Activated CD4-positive, alpha-beta memory T cell treated with anti-CD3 and anti-CD28 coated beads for 36 hours (primary cell): Measurements from ENCODE around the gene OR51B4. TPM values are rescaled to one million over a fixed set of nuclear protein-coding genes. Genes with fewer than 3 reads are reported as not detected.
"Not testable (repeated sequence)": the region's sequence is repeated elsewhere in the genome, so short reads cannot be mapped to it uniquely, and the experiment has no call there.

Source experiments
- CTCF ChIA-PET: fragments of 350-600 bp; sonication (Branson Sonifier 250); formaldehyde crosslinking; loops from one replicate; lab custom pipeline; 2021; ENCODE audit warnings: antibody characterized with exemption, inconsistent platforms; lab: Charles Lee
- POLR2A ChIA-PET: fragments of 350-600 bp; sonication (Branson Sonifier 250); formaldehyde crosslinking; loops from one replicate; lab custom pipeline; 2021; ENCODE audit warnings: antibody characterized with exemption; lab: Charles Lee
- DNase-seq: peaks from one replicate; pipeline ENCODE4 v3.0.0-alpha.2; 2020
- H3K27ac Mint-ChIP-seq: one replicate; pipeline ENCODE4 v1.8.0; 2021; ENCODE audit warnings: mixed read lengths
- H3K27me3 Mint-ChIP-seq: one replicate; pipeline ENCODE4 v1.8.0; 2021; ENCODE audit warnings: mixed read lengths
- H3K36me3 Mint-ChIP-seq: one replicate; pipeline ENCODE4 v1.8.0; 2021; ENCODE audit warnings: mixed read lengths
- H3K4me1 Mint-ChIP-seq: one replicate; pipeline ENCODE4 v1.8.0; 2021; ENCODE audit warnings: low read depth, mixed read lengths
- H3K4me3 Mint-ChIP-seq: one replicate; pipeline ENCODE4 v1.8.0; 2021; ENCODE audit warnings: mild to moderate bottlenecking, mixed read lengths
- H3K9me3 Mint-ChIP-seq: one replicate; pipeline ENCODE4 v1.8.0; 2021; ENCODE audit warnings: mixed read lengths
- intact Hi-C: fragments of 100-400 bp; cut with micrococcal nuclease; formaldehyde crosslinking; loops from one replicate; pipeline ENCODE4 v1.15.1; 2023
- total RNA-seq, 2 experiments: library from RNA; stranded (reverse); gene quantifications; one replicate each; pipeline ENCODE4 v1.2.3, GENCODE V29; 2021

OR51B4 gene
- total RNA-seq, 2 experiments from 2014 or later = not detected

GRCh38 chr11:5254646-5255413 is 46.9 kb downstream of the OR51B4 start, which contains the start of gene HBG2:
TSS of gene HBG2 (minus strand) at chr11:5254781. CDS start at chr11:5254728, 53 bp downstream.
- DNase-seq, H3K4me3 Mint-ChIP-seq, POLR2A ChIA-PET, H3K36me3 Mint-ChIP-seq, H3K27ac Mint-ChIP-seq, H3K9me3 Mint-ChIP-seq, H3K4me1 Mint-ChIP-seq, H3K27me3 Mint-ChIP-seq, CTCF ChIA-PET, intact Hi-C loops: not testable (repeated sequence)

GRCh38 chr11:5254023-5254422 is 47.7 kb downstream of the OR51B4 start:
- H3K27ac Mint-ChIP-seq, H3K36me3 Mint-ChIP-seq, H3K4me1 Mint-ChIP-seq, H3K4me3 Mint-ChIP-seq, H3K27me3 Mint-ChIP-seq, intact Hi-C loops, H3K9me3 Mint-ChIP-seq, DNase-seq, POLR2A ChIA-PET, CTCF ChIA-PET: not testable (repeated sequence)

DNA sequence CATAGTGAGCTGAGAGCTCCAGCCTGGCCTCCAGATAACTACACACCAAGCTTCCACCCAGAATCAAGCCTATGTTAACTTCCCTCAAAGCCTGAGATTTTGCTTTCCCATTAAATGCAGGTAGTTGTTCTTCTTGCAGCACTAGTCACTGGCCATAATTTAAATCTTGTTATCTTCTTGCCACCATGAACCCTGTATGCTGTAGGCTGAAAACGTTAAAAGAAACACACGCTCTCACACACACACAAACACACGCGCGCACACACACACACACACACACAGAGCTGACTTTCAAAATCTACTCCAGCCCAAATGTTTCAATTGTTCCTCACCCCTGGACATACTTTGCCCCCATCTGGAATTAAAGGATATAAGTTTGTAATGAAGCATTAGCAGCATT is 48.3 kb downstream of the OR51B4 start:
- POLR2A ChIA-PET, H3K9me3 Mint-ChIP-seq, H3K27ac Mint-ChIP-seq, H3K4me1 Mint-ChIP-seq, intact Hi-C loops, H3K36me3 Mint-ChIP-seq, H3K4me3 Mint-ChIP-seq, DNase-seq, H3K27me3 Mint-ChIP-seq, CTCF ChIA-PET: not testable (repeated sequence)

GRCh38 chr11:5252919-5253265 is 48.9 kb downstream of the OR51B4 start:
- intact Hi-C loops = no loop called here
- ChIA-PET POLR2A (no interaction called here), CTCF (no interaction called here)
- H3K4me1 Mint-ChIP-seq = no peaks in the 10 kb centered on the region
- no peak overlapping the region for H3K4me3 Mint-ChIP-seq
- no peaks in the 10 kb centered on the region for H3K36me3 Mint-ChIP-seq
- no peak for DNase-seq
- H3K27ac Mint-ChIP-seq = no peak overlapping the region
- H3K27me3 Mint-ChIP-seq = peaks cover 3% of the 10 kb centered on the region
- no peaks in the 10 kb centered on the region for H3K9me3 Mint-ChIP-seq

GRCh38 chr11:5252192-5252918 is 49.4 kb downstream of the OR51B4 start:
- intact Hi-C loops = no loop called here
- ChIA-PET CTCF (no interaction called here), POLR2A (no interaction called here)
- Mint-ChIP-seq H3K27ac (no peak overlapping the region), H3K9me3 (no peaks in the 10 kb centered on the region), H3K27me3 (peaks cover 3% of the 10 kb centered on the region), H3K4me1 (no peaks in the 10 kb centered on the region), H3K36me3 (no peaks in the 10 kb centered on the region), H3K4me3 (no peak overlapping the region)
- DNase-seq = no peak

DNA sequence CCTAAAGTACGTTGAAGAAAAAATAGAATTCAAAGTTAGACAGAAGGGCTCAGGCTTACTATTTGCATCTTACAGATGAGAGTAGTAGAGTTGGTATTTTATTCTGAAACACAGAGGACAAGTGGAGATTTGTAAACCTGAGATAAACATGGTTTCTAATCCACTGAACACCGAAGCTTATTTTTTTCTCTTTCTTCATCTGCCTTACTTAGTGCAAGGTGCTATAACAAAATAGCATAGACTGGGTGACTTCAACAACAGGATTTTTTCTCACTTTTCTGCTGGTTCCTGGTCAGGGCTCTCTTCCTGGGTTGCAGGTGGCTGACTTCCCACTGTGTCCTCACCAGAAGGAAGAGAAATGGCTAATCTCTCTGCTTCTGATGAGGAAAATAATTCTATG is 50.0 kb downstream of the OR51B4 start:
- no peaks in the 10 kb centered on the region for H3K9me3 Mint-ChIP-seq
- H3K27ac Mint-ChIP-seq = no peak overlapping the region
- POLR2A ChIA-PET = no interaction called here
- H3K36me3 Mint-ChIP-seq = no peaks in the 10 kb centered on the region
- CTCF ChIA-PET = no interaction called here
- no peaks in the 10 kb centered on the region for H3K4me1 Mint-ChIP-seq
- no peak for DNase-seq
- H3K27me3 Mint-ChIP-seq = peaks cover 2% of the 10 kb centered on the region
- intact Hi-C loops = no loop called here
- H3K4me3 Mint-ChIP-seq = no peak overlapping the region

Other genes starting within 250 kb of the OR51B4 start
- not detected for gene OR52E2, start 242.3 kb downstream of the OR51B4 start, total RNA-seq
- not detected for gene OR52E1, start 232.4 kb downstream of the OR51B4 start, total RNA-seq
- not detected for gene OR52A5, start 163.6 kb downstream of the OR51B4 start, total RNA-seq
- gene OR52A1, start 147.2 kb downstream of the OR51B4 start, total RNA-seq = not detected
- gene OR51V1, start 101.3 kb downstream of the OR51B4 start, total RNA-seq = not detected
- not detected for gene HBB, start 74.9 kb downstream of the OR51B4 start, total RNA-seq
- not detected for gene HBD, start 67.5 kb downstream of the OR51B4 start, total RNA-seq
- not detected for gene HBG1, start 52.1 kb downstream of the OR51B4 start, total RNA-seq
- not detected for gene HBG2, start 47.2 kb downstream of the OR51B4 start, total RNA-seq
- not detected for gene HBE1, start 32.0 kb downstream of the OR51B4 start, total RNA-seq
- gene OR51B2, start 22.4 kb upstream of the OR51B4 start, total RNA-seq = not detected
- not detected for gene OR51B5, start 41.6 kb upstream of the OR51B4 start, total RNA-seq
- gene OR51B6, start 49.6 kb upstream of the OR51B4 start, total RNA-seq = not detected
- gene OR51M1, start 81.9 kb upstream of the OR51B4 start, total RNA-seq = not detected
- gene OR51Q1, start 120.2 kb upstream of the OR51B4 start, total RNA-seq = not detected
- not detected for gene OR51I1, start 139.6 kb upstream of the OR51B4 start, total RNA-seq
- not detected for gene OR51I2, start 147.4 kb upstream of the OR51B4 start, total RNA-seq
- not detected for gene OR52D1, start 186.7 kb upstream of the OR51B4 start, total RNA-seq
- gene UBQLN3, start 208.0 kb upstream of the OR51B4 start, total RNA-seq = not detected
- gene UBQLNL, start 214.8 kb upstream of the OR51B4 start, total RNA-seq = under 1 TPM in 1 of 2 experiments, not detected in 1; 0.17 TPM
- not detected for gene OR52H1, start 246.6 kb upstream of the OR51B4 start, total RNA-seq